PC-3 (cell line): ENCODE results near the gene PARP16. TPM values are rescaled to one million over a fixed set of nuclear protein-coding genes. Genes with fewer than 3 reads are reported as not detected.

ENCODE experiments used
- ATAC-seq: fragments of 200-7000 bp; cut with Tn5 transposase; 2 replicates; pipeline ENCODE4 v1.9.1; 2020; ENCODE audit warnings: mild to moderate bottlenecking, moderate library complexity
- BruUV-seq: library from RNA; stranded (reverse); fragments of 400-500 nt; replicated peaks from 2 replicates; lab custom pipeline; 2021; lab: Mats Ljungman, UMichigan
- CTCF ChIA-PET: fragments of 300-600 bp; sonication (Branson Sonifier 250); formaldehyde crosslinking; loops from one replicate; lab custom pipeline; 2022; ENCODE audit warnings: antibody characterized with exemption; lab: Charles Lee
- POLR2A ChIA-PET: fragments of 300-600 bp; sonication (Branson Sonifier 250); formaldehyde crosslinking; loops from one replicate; lab custom pipeline; 2022; ENCODE audit warnings: antibody characterized with exemption; ENCODE audit not compliant: unreplicated experiment; lab: Charles Lee
- DNase-seq: peaks from one replicate; pipeline ENCODE4 v3.0.0-alpha.2; 2015
- H2AFZ ChIP-seq: fragments of 300-600 bp; sonication (generic); 2 replicates; pipeline ENCODE4 v1.6.0; 2016; ENCODE audit warnings: antibody characterized with exemption, low read length
- H3F3A ChIP-seq: fragments of 300-600 bp; sonication (generic); one replicate; pipeline ENCODE4 v1.6.0; 2017; ENCODE audit warnings: antibody characterized with exemption, low read length, control low read depth, mild to moderate bottlenecking; ENCODE audit not compliant: unreplicated experiment
- H3K27ac ChIP-seq: fragments of 300-600 bp; sonication (generic); 2 replicates; pipeline ENCODE4 v1.5.1; 2016; ENCODE audit warnings: mild to moderate bottlenecking, low read length
- H3K27me3 ChIP-seq: fragments of 300-600 bp; sonication (generic); 2 replicates; pipeline ENCODE4 v1.6.1; 2016; ENCODE audit warnings: low read length, mixed read lengths
- H3K36me3 ChIP-seq: fragments of 300-600 bp; sonication (generic); 2 replicates; pipeline ENCODE4 v1.6.1; 2016; ENCODE audit warnings: low read depth, mixed run types, low read length, mixed read lengths
- H3K4me1 ChIP-seq: fragments of 300-600 bp; sonication (generic); 2 replicates; pipeline ENCODE4 v1.5.1; 2016; ENCODE audit warnings: low read length; ENCODE audit not compliant: insufficient read depth
- H3K4me2 ChIP-seq: fragments of 300-600 bp; sonication (generic); 2 replicates; pipeline ENCODE4 v1.6.0; 2016; ENCODE audit warnings: low read length
- H3K4me3 ChIP-seq: fragments of 300-600 bp; sonication (generic); 2 replicates; pipeline ENCODE4 v1.5.1; 2016; ENCODE audit warnings: mild to moderate bottlenecking, low read length, mixed read lengths
- H3K79me2 ChIP-seq: fragments of 300-600 bp; sonication (generic); 2 replicates; pipeline ENCODE4 v1.6.1; 2017; ENCODE audit warnings: low read length, mixed read lengths
- H3K9ac ChIP-seq: fragments of 300-600 bp; sonication (generic); 2 replicates; pipeline ENCODE4 v1.6.0; 2016; ENCODE audit warnings: mild to moderate bottlenecking, low read length
- H3K9me2 ChIP-seq: fragments of 300-600 bp; sonication (generic); replicated peaks from 2 replicates; pipeline ENCODE4 v1.6.1; 2016; ENCODE audit warnings: mixed run types, low read length, mixed read lengths
- H3K9me3 ChIP-seq: fragments of 300-600 bp; sonication (generic); 2 replicates; pipeline ENCODE4 v1.6.1; 2016; ENCODE audit warnings: low read length, mixed read lengths
- H4K20me1 ChIP-seq: fragments of 300-600 bp; sonication (generic); 2 replicates; pipeline ENCODE4 v1.6.1; 2016; ENCODE audit warnings: low read length, mixed read lengths
- CTCF ChIP-seq: fragments of 300-600 bp; sonication (generic); conservative IDR thresholded peaks from 2 replicates; pipeline ENCODE4 v1.5.1; 2017; ENCODE audit warnings: antibody characterized with exemption, low read depth, mild to moderate bottlenecking, low read length
- EZH2 ChIP-seq: fragments of 300-600 bp; sonication (generic); IDR thresholded peaks from one replicate; pipeline ENCODE4 v1.6.1; 2017; ENCODE audit warnings: antibody characterized with exemption, mild to moderate bottlenecking, low read length; ENCODE audit not compliant: unreplicated experiment
- EZH2phosphoT487 ChIP-seq: fragments of 300-600 bp; sonication (generic); IDR thresholded peaks from 2 replicates; pipeline ENCODE4 v1.6.1; 2018; ENCODE audit warnings: mild to moderate bottlenecking, antibody characterized with exemption, low read length, borderline replicate concordance
- intact Hi-C: fragments of 100-400 bp; cut with micrococcal nuclease; formaldehyde crosslinking; loops from 2 replicates; pipeline ENCODE4 v1.9.0; 2023
- total RNA-seq: library from RNA; depleted of rRNA; stranded (reverse); fragments of >200 nt; gene quantifications from 2 replicates; pipeline ENCODE4 v1.2.3, GENCODE V29; 2014

Gene PARP16
- total RNA-seq, 1 experiment from 2014 or later: 6.4 TPM

DNA sequence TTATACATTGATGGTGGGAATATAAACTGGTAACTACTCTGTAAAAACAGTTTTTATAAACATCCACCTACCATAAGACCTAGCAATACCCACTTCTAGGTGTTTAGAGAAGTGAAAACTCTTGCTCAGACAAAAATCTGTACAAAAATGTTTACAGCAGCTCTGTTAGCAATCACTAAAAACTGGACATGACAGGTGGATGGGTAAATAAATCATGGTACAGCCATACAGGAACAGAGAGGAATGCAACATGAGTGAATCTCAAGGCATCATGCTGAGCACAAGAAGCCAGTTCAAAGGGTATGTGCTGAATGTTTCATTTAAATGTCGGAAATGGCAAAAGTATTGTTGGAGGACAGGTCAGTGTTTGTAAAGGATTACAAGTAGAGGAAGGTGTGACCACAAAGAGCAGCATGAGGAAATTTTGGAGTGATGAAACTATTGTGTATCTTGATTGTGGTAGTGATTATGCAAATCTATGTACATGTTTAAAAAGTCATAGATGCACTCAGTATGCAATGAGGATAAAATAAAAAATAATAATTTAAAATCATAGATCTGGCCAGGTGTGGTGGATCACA, 6.3 kb upstream of the PARP16 start:
- Histone ChIP-seq H3K4me3 (no peak overlapping the region), H3K9me3 (no peaks in the 10 kb centered on the region), H3K4me1 (no peaks in the 10 kb centered on the region; the same call in 1 of the 2 replicates), H3K27me3 (no peaks in the 10 kb centered on the region), H3K27ac (no peak overlapping the region), H3K9ac (no peak overlapping the region), H3K9me2 (no peaks in the 10 kb centered on the region), H4K20me1 (no peaks in the 10 kb centered on the region), H3F3A (no peaks in the 10 kb centered on the region), H2AFZ (no peak overlapping the region), H3K79me2 (no peaks in the 10 kb centered on the region), H3K36me3 (no peaks in the 10 kb centered on the region), H3K4me2 (no peak overlapping the region)
- no TSS peak for BruUV-seq
- CTCF ChIA-PET: no interaction called here
- ATAC-seq (no peak), DNase-seq (no peak)
- POLR2A ChIA-PET: no interaction called here
- intact Hi-C loops: no loop called here
- no peak for TF ChIP-seq EZH2phosphoT487
- no peak for TF ChIP-seq EZH2
- no peak for TF ChIP-seq CTCF

GRCh38 chr15:65290228-65290627, 3.5 kb upstream of the PARP16 start:
- ATAC-seq (no peak), DNase-seq (no peak)
- no peak overlapping the region for H2AFZ ChIP-seq
- H3K27ac ChIP-seq: no peak overlapping the region
- intact Hi-C loops: no loop called here
- H3K9me2 ChIP-seq: no peaks in the 10 kb centered on the region
- no peak overlapping the region for H3K4me2 ChIP-seq
- H3K36me3 ChIP-seq: no peaks in the 10 kb centered on the region
- ChIA-PET POLR2A (no interaction called here), CTCF (no interaction called here)
- H3K4me1 ChIP-seq: peaks cover 10% of the 10 kb centered on the region; the same call in 1 of the 2 replicates
- TF ChIP-seq EZH2 (no peak), EZH2phosphoT487 (no peak), CTCF (no peak)
- no peaks in the 10 kb centered on the region for H4K20me1 ChIP-seq
- H3F3A ChIP-seq: no peaks in the 10 kb centered on the region
- H3K79me2 ChIP-seq: no peaks in the 10 kb centered on the region
- no peaks in the 10 kb centered on the region for H3K9me3 ChIP-seq
- BruUV-seq: no TSS peak
- H3K4me3 ChIP-seq: no peak overlapping the region
- no peaks in the 10 kb centered on the region for H3K27me3 ChIP-seq
- H3K9ac ChIP-seq: no peak overlapping the region

GRCh38 chr15:65289261-65289854, 2.7 kb upstream of the PARP16 start:
- Histone ChIP-seq H3K4me3 (no peak overlapping the region), H3F3A (no peaks in the 10 kb centered on the region), H3K9ac (no peak overlapping the region), H3K9me3 (no peaks in the 10 kb centered on the region), H3K79me2 (no peaks in the 10 kb centered on the region), H3K4me1 (peaks cover 10% of the 10 kb centered on the region; the same call in 1 of the 2 replicates), H4K20me1 (no peaks in the 10 kb centered on the region), H3K27me3 (no peaks in the 10 kb centered on the region), H2AFZ (no peak overlapping the region), H3K36me3 (no peaks in the 10 kb centered on the region), H3K27ac (no peak overlapping the region), H3K9me2 (no peaks in the 10 kb centered on the region), H3K4me2 (no peak overlapping the region)
- no peak for TF ChIP-seq EZH2
- no peak for TF ChIP-seq CTCF
- TF ChIP-seq EZH2phosphoT487: no peak
- no peak for DNase-seq
- BruUV-seq: no TSS peak
- ATAC-seq: no peak
- ChIA-PET POLR2A (no interaction called here), CTCF (no interaction called here)
- intact Hi-C loops: no loop called here
